Common myeloid progenitor, CD34-positive (primary cell): ENCODE results near the gene ACAP3.
"Not testable (repeated sequence)": the region's sequence is repeated elsewhere in the genome, so short reads cannot be mapped to it uniquely, and the experiment has no call there.

ENCODE experiments used
- CTCF ChIA-PET: fragments of 350-600 bp; sonication (Branson Sonifier 250); formaldehyde crosslinking; loops from one replicate; lab custom pipeline; 2021; ENCODE audit warnings: antibody characterized with exemption; lab: Charles Lee
- POLR2A ChIA-PET: fragments of 350-600 bp; sonication (Branson Sonifier 250); formaldehyde crosslinking; loops from one replicate; lab custom pipeline; 2021; ENCODE audit warnings: antibody characterized with exemption; lab: Charles Lee
- DNase-seq, 3 donors: peaks; one replicate each; pipeline versions ENCODE4 v3.0.0 to v3.0.0-alpha.2; 2013
- H3K27ac ChIP-seq, 2 experiments: 1 replicate in 1 of 2; 2 replicates in 1 of 2; pipeline ENCODE4 v1.7.0; 2013; ENCODE audit warnings: inconsistent platforms in 2 of 2, low read length in 2 of 2, mild to moderate bottlenecking in 2 of 2, low read depth in 1 of 2, moderate library complexity in 1 of 2; ENCODE audit not compliant: severe bottlenecking in 2 of 2, insufficient read depth in 1 of 2, poor library complexity in 1 of 2
- H3K27me3 ChIP-seq, 5 experiments: replicated peaks in 2 of 5; 1 replicate in 3 of 5; 2 replicates in 2 of 5; pipeline versions ENCODE4 v1.6.1 to v1.7.0; 2013; ENCODE audit warnings: low read length in 4 of 5, mild to moderate bottlenecking in 2 of 5, moderate library complexity in 2 of 5, inconsistent platforms in 1 of 5; ENCODE audit not compliant: insufficient read depth in 5 of 5, control insufficient read depth in 4 of 5
- H3K36me3 ChIP-seq, 4 experiments: 1 replicate in 2 of 4; 2 replicates in 2 of 4; pipeline versions ENCODE4 v1.6.1 to v1.7.0; 2013; ENCODE audit warnings: low read length in 3 of 4, control low read depth in 1 of 4, mild to moderate bottlenecking in 1 of 4; ENCODE audit not compliant: control insufficient read depth in 4 of 4, insufficient read depth in 4 of 4
- H3K4me1 ChIP-seq, 4 experiments: 1 replicate in 3 of 4; 2 replicates in 1 of 4; pipeline versions ENCODE4 v1.6.1 to v1.7.1; 2013; ENCODE audit warnings: low read length in 3 of 4, mild to moderate bottlenecking in 3 of 4, control low read depth in 1 of 4, inconsistent platforms in 1 of 4, moderate library complexity in 1 of 4; ENCODE audit not compliant: control insufficient read depth in 4 of 4, insufficient read depth in 4 of 4; ENCODE audit errors: control extremely low read depth in 1 of 4
- H3K4me3 ChIP-seq, 7 experiments: 1 replicate in 4 of 7; 2 replicates in 3 of 7; pipeline versions ENCODE4 v1.5.1 to v1.7.0; 2013; ENCODE audit warnings: mild to moderate bottlenecking in 7 of 7, low read length in 6 of 7, moderate library complexity in 6 of 7, inconsistent platforms in 2 of 7, low read depth in 2 of 7, control low read depth in 1 of 7; ENCODE audit not compliant: insufficient read depth in 4 of 7, control insufficient read depth in 1 of 7; ENCODE audit errors: extremely low read depth in 1 of 7
- H3K9me3 ChIP-seq, 5 experiments: 1 replicate in 4 of 5; 2 replicates in 1 of 5; pipeline versions ENCODE4 v1.6.1 to v1.7.1; 2013; ENCODE audit warnings: low read length in 4 of 5, mild to moderate bottlenecking in 2 of 5, inconsistent platforms in 1 of 5, low read depth in 1 of 5, moderate library complexity in 1 of 5; ENCODE audit not compliant: control insufficient read depth in 4 of 5, insufficient read depth in 2 of 5; ENCODE audit errors: control extremely low read depth in 1 of 5
- WGBS: methylation state at CpG from one replicate; pipeline ENCODE4 v1.1.5; 2013; ENCODE audit not compliant: insufficient coverage; 5-methylcytosine and 5-hydroxymethylcytosine counted together

Gene ACAP3

DNA sequence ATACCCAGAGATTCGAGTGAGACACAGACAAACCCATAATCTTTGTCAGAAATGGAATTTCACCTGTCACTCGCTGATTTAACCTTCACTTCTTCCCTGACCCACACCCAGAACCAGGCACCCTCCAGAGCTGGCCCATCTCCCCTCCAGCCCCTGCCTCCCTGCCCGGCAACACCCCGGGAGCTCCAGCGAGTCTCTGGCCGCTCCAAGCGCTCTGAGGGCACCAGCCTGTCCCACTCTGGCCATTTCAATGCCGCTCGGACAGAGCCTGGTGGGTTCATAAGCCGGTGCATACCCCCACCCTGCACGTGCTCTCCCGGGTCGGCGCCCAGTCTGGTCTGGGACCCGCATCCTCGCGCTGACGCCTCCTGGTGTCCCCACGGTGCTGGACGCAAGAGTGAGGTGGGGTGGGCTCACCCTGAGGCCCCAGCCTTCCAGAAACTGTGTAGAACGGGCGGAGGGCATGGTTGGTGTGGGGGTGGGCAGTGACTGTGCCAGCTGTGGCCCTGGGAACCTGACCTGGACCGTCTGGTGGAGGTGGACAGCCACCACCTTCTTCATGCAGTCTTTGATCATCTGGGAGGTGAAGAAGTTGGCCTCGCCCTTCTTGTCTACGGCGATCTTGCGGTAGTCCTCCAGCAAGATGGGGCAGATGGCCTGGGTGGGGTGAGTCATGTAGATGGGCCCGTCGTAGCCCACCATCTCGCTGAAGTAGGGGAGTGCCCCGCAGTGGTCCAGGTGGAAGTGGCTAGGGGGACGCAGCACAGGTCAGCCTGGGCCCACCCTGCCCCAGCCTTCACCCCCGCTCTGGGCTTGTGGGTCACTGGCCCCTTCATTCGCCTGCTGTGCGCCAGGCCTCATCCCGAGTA, 11.3 kb upstream of the ACAP3 start:
- Histone ChIP-seq H3K27ac (no peak overlapping the region), H3K9me3 (no peaks in the 10 kb centered on the region), H3K4me3 (no peak overlapping the region), H3K27me3 (no peaks in the 10 kb centered on the region), H3K4me1 (peaks cover 0 to 21% (median 10%) of the 10 kb centered on the region in 4 experiments), H3K36me3 (peaks cover 9 to 61% (median 41%) of the 10 kb centered on the region in 4 experiments)
- CTCF ChIA-PET: no interaction called here
- WGBS: 92% methylated on average over 29 of the region's 36 CpGs
- POLR2A ChIA-PET: interaction anchor here (0.6 kb wide), 1 partner anchor 221 kb away, joined by 4 read pairs; no protein-coding TSS in a partner anchor
- no peak for DNase-seq

DNA sequence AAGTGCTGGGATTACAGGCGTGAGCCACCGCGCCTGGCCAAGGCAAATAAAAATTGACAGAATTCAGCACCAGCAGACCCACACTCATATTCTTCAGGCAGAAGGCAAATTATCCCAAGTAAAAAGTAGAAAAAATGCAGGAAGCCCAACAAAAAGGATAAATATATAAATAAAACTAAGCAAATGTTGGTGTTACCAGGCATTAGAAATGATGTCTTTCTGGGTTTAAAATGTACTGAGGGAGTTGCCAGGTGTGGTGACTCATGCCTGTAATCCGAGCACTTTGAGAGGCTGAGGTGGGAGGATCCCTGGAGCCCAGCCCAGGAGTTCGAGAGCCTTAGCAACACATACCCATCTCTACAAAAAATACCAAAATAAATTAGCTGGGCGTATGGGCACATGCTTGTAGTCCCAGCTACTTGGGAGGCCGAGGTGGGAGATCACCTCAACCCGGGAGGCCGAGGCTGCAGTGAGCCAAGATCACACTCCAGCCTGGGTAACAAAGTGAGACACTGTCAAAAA, 10.5 kb upstream of the ACAP3 start:
- Histone ChIP-seq H3K27me3 (no peaks in the 10 kb centered on the region), H3K9me3 (no peaks in the 10 kb centered on the region), H3K27ac (no peak overlapping the region), H3K4me3 (no peak overlapping the region), H3K4me1 (peaks cover 0 to 16% (median 6%) of the 10 kb centered on the region in 4 experiments), H3K36me3 (peaks cover 9 to 69% (median 49%) of the 10 kb centered on the region in 4 experiments)
- POLR2A ChIA-PET: interaction anchor here (0.6 kb wide), 1 partner anchor 221 kb away, joined by 4 read pairs; no protein-coding TSS in a partner anchor
- 100% methylated on average over 4 of the region's 9 CpGs for WGBS
- no peak for DNase-seq
- CTCF ChIA-PET: no interaction called here

DNA sequence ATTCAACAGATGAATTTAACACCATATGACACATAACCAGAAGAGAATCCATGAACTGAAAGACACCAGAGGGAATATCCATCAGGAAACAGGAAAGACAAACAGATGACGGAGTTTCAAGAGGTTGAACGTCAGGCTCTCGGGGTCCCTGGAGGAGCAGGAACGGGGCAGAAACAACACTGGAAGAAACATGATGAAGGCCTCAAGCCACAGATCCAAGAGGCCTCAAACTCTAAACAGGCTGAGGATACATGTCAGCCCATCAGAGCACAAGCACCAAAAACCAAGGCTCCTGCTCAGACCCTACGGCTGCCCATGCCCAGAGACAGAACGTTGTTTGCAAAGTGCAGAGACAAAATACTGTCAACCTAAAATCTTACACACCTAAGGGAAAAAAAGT, 9.7 kb upstream of the ACAP3 start:
- 93% methylated on average over 6 of the region's 6 CpGs for WGBS
- H3K27me3 ChIP-seq: no peaks in the 10 kb centered on the region
- no peaks in the 10 kb centered on the region for H3K9me3 ChIP-seq
- no peak for DNase-seq
- ChIA-PET POLR2A (no interaction called here), CTCF (no interaction called here)
- no peak overlapping the region for H3K27ac ChIP-seq
- H3K4me3 ChIP-seq: no peak overlapping the region
- peaks cover 0 to 10% (median 2%) of the 10 kb centered on the region in 4 experiments for H3K4me1 ChIP-seq
- H3K36me3 ChIP-seq: peaks cover 9 to 77% (median 54%) of the 10 kb centered on the region in 4 experiments

DNA sequence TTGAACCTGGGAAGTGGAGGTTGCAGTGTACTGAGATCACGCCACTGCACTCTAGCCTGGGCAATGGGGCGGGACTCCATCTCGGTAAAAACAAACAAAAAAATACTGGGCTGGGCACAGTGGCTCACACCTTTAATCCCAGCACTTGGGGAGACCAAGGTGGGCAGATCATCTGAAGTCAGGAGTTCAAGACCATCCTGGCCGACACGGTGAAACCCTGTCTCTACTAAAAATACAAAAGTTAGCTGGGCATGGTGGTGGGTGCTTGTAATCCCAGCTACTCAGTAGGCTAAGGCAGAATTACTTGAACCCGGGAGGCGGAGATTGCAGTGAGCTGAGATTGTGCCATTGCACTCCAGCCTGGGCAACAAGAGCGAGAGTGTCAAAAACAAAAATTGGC, 8.5 kb upstream of the ACAP3 start:
- H3K4me1 ChIP-seq, H3K4me3 ChIP-seq, H3K27me3 ChIP-seq, H3K27ac ChIP-seq, POLR2A ChIA-PET, CTCF ChIA-PET, H3K9me3 ChIP-seq, DNase-seq: not testable (repeated sequence)
- peaks cover 12 to 79% (median 60%) of the 10 kb centered on the region in 4 experiments for H3K36me3 ChIP-seq
- WGBS: 95% methylated on average over 7 of the region's 8 CpGs

DNA sequence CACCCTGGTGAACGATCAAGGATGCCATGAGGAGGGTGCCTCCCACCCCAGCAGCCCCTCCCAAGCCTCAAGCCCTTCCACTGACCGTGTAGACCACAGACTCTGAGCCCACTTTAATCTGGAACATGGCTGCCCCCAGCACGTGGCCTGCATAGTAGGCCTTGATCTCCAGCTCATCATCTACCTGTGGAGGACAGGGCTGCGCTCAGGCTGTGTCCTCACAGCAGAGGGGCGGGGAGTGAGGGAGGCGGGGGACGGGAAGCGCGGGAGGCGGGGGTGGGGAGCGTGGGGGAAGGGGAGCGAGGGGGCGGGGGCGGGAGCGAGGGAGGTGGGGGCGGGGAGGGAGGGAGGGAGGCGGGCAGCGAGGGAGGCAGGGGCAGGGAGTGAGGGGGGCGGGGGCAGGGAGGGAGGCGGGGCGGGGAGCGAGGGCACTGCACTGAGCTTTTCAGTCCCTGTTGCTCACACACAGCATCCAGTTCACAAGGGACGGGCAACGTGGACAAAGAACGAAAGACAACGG, 7.8 kb upstream of the ACAP3 start:
- Histone ChIP-seq H3K27ac (no peak overlapping the region), H3K4me3 (no peak overlapping the region), H3K9me3 (no peaks in the 10 kb centered on the region), H3K36me3 (peaks cover 12 to 79% (median 58%) of the 10 kb centered on the region in 4 experiments), H3K27me3 (no peaks in the 10 kb centered on the region), H3K4me1 (peaks cover 0 to 8% (median 2%) of the 10 kb centered on the region in 4 experiments)
- WGBS: 97% methylated on average over 10 of the region's 26 CpGs
- DNase-seq: no peak
- ChIA-PET POLR2A (no interaction called here), CTCF (interaction anchor here (0.7 kb wide), 1 partner anchor 57 kb away, joined by 3 read pairs; no protein-coding TSS in a partner anchor)

DNA sequence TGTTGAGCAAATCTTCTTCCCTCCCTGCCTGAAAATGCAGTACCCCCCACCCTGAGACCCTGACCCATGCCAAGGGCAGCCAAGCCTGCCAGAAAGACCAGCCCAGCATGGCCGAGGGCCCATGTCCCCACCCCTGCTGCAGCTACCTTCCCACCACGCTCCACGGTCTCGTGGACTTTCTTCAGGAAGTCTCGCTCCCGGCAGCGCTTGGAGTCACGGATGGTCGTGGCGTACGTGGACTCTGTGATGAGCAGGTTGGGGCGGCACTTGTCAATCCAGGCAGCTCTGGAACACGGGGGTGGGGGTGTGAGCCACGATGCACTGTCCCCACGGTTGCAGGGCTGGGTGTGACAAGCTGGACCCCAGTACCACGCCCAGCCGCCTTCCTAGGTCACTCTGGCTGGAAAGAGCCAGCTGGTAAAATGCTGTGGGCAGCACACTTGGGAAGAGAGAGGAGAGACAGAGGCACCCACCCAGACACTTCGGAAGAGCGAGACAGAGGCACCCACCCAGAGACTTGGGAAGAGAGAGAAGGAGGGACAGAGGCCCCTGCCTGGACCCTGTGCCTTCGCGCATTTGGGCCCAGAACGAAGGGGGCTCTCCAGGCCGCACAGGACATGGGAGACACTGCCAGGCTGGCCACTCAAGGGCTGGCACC, 7.1 kb upstream of the ACAP3 start:
- Histone ChIP-seq H3K27ac (no peak overlapping the region), H3K4me3 (no peak overlapping the region), H3K36me3 (peaks cover 12 to 79% (median 58%) of the 10 kb centered on the region in 4 experiments), H3K9me3 (no peaks in the 10 kb centered on the region), H3K27me3 (no peaks in the 10 kb centered on the region), H3K4me1 (peaks cover 0 to 8% (median 2%) of the 10 kb centered on the region in 4 experiments)
- no peak for DNase-seq
- ChIA-PET CTCF (interaction anchor here (0.7 kb wide), 1 partner anchor 57 kb away, joined by 3 read pairs; no protein-coding TSS in a partner anchor), POLR2A (no interaction called here)
- 98% methylated on average over 23 of the region's 23 CpGs for WGBS
